ACC112 (cell line): ENCODE results near the gene DNAH1.
"Not testable (repeated sequence)": the region's sequence is repeated elsewhere in the genome, so short reads cannot be mapped to it uniquely, and the experiment has no call there.

Source experiments
- H2AFZ ChIP-seq: fragments of 200-600 bp; sonication (generic); one replicate; pipeline ENCODE4 v1.6.0; 2017; ENCODE audit warnings: antibody characterized with exemption, low read length; ENCODE audit not compliant: unreplicated experiment
- H3K27ac ChIP-seq: fragments of 200-600 bp; sonication (generic); 2 replicates; pipeline ENCODE4 v1.5.1; 2014; ENCODE audit warnings: low read depth, mild to moderate bottlenecking, antibody characterized with exemption, low read length, moderate library complexity
- H3K27me3 ChIP-seq: fragments of 200-600 bp; sonication (generic); 2 replicates; pipeline ENCODE4 v1.6.1; 2014; ENCODE audit warnings: mild to moderate bottlenecking, antibody characterized with exemption, low read length, moderate library complexity, mixed read lengths; ENCODE audit not compliant: insufficient read depth
- H3K36me3 ChIP-seq: fragments of 200-600 bp; sonication (generic); 2 replicates; pipeline ENCODE4 v1.6.1; 2016; ENCODE audit warnings: mild to moderate bottlenecking, antibody characterized with exemption, low read length, moderate library complexity, mixed read lengths; ENCODE audit not compliant: insufficient read depth
- H3K4me1 ChIP-seq: fragments of 200-600 bp; sonication (generic); one replicate; pipeline ENCODE4 v1.6.1; 2016; ENCODE audit warnings: low read length, mixed read lengths; ENCODE audit not compliant: insufficient read depth, unreplicated experiment, control insufficient read depth
- H3K4me3 ChIP-seq: fragments of 200-600 bp; sonication (generic); 2 replicates; pipeline ENCODE4 v1.5.1; 2014; ENCODE audit warnings: mild to moderate bottlenecking, low read depth, low read length
- H3K79me2 ChIP-seq: fragments of 200-600 bp; sonication (generic); one replicate; pipeline ENCODE4 v1.6.0; 2016; ENCODE audit warnings: low read length; ENCODE audit not compliant: control insufficient read depth, unreplicated experiment, insufficient read depth

Gene DNAH1

DNA sequence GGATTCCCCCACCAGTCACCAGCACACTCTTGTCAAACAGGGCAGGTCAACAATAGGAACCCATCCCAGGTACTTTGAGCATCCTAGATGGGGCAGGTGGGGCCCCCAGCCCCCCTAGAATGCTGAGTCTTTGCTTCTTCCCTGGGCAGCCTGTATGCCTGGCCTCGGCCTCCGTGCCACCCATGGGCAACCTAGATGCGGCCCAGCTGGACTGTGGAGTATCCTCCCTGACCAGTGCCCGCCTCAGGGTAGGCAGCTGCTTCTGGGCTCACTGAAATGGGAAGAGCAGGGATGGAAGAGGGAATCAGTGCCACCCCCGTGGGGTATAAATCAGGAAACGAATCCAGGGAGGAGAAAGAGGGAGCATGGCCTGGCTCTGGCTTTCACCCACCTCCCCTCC, 10.9 kb downstream of the DNAH1 start:
- H3K27ac ChIP-seq, result no peak overlapping the region
- H3K36me3 ChIP-seq, result no peaks in the 10 kb centered on the region
- H3K27me3 ChIP-seq, result no peaks in the 10 kb centered on the region
- no peak overlapping the region for H2AFZ ChIP-seq
- H3K4me3 ChIP-seq, result no peak overlapping the region
- H3K4me1 ChIP-seq, result no peaks in the 10 kb centered on the region
- no peaks in the 10 kb centered on the region for H3K79me2 ChIP-seq

DNA sequence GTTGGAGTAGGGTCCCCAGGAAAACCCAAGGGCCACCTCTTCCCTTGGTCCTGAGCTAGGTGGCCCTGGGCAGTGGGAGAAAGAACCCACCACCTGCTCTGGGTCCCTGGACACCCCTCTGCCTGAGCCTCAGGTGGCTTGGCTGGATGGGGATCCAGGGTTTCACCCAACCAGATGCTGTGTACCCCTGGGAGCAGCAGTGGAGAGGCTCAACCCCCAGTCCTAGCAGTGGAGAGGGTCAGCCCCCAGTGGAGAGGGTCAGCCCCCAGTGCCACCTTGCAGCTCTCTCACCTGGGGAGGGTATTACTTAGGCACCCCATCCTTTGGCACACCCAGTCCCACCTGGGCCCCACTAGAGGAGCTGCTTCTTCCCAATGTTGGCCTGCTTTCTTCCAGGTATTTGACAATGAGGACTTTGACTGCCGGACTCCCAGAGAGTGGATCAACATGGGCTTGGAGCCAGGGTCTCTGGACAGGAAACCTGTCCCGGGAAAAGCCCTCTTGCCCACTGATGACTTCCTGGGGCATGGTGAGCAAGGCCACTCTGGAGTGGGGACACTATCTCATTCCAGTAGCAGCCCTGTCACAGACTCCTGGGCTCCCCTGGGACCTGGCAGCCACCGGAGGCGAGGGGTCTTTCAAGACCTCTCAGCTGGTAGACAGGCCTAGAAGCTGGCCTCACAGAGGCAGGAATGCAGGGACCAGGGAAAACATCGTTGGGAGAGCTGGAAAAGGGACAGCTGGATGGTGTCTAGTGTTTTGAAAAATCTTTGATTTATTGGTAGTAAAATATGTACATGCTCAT, 11.6 kb downstream of the DNAH1 start:
- H3K27me3 ChIP-seq, result no peaks in the 10 kb centered on the region
- H3K27ac ChIP-seq, result no peak overlapping the region
- H3K36me3 ChIP-seq, result no peaks in the 10 kb centered on the region
- H3K79me2 ChIP-seq, result no peaks in the 10 kb centered on the region
- no peaks in the 10 kb centered on the region for H3K4me1 ChIP-seq
- no peak overlapping the region for H2AFZ ChIP-seq
- no peak overlapping the region for H3K4me3 ChIP-seq

DNA sequence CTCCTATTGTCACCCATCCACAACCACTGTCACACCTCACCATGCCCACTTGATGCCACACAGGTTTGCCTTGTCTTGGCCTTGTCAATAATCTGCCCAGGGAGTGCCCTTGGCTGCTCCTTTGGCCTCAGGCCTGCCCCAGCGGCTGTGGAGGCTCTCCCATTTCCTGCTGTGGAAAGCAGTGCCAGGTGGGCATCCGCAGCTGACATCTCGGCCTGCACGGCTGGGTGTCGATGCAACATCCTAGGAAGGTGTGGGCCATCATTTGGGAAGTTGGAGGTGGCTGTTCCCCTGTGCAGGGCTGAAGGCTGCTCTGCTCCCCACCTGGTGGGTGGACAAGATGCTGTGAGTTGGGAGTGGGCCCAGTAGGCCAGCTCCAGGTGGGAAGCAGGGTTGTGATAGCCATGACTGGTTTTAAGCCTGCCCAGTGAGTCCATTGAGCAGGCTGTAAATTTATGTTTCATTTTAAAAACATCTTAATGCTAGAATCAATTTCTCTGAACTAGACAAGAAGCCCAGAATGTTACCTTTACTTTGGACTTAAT, 12.5 kb downstream of the DNAH1 start:
- Histone ChIP-seq H3K36me3 (no peaks in the 10 kb centered on the region), H2AFZ (no peak overlapping the region), H3K27me3 (no peaks in the 10 kb centered on the region)

DNA sequence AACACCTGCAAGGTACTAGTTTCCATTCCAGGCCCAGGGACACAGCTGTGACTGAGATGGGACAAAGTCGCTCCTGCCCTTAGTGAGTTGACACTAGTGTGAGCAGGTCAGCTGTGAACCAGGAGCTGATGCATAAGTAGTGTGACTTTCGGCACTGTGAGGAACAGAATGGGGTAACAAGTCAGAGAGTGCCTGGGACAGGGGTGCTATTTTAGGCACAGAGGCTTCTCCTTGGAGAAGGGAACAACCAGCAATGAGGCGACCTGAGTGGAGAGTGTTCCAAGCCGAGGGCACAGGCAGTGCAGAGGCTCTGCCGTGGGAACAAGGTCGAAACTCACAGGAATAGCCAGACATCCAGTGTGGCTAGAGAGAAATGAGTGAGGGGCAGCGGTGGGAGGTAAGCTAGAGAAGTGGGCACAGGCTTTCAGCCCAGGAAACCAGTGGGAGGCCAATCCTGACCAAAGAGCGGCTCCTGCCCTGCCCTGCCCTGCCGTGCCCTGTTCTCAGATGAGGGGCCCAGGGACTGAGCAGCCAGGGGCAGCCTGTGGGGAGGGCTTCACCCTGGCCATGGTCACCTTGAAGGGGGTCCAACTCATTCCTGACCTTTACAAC, 14.2 kb downstream of the DNAH1 start:
- Histone ChIP-seq H2AFZ (no peak overlapping the region), H3K36me3 (no peaks in the 10 kb centered on the region), H3K27me3 (no peaks in the 10 kb centered on the region), H3K79me2 (no peaks in the 10 kb centered on the region), H3K4me1 (no peaks in the 10 kb centered on the region), H3K27ac (no peak overlapping the region), H3K4me3 (no peak overlapping the region)

More for the DNA sequence above, 12.5 kb downstream of the DNAH1 start:
- no peaks in the 10 kb centered on the region for H3K79me2 ChIP-seq
- no peaks in the 10 kb centered on the region for H3K4me1 ChIP-seq
- H3K27ac ChIP-seq, result no peak overlapping the region
- no peak overlapping the region for H3K4me3 ChIP-seq

DNA sequence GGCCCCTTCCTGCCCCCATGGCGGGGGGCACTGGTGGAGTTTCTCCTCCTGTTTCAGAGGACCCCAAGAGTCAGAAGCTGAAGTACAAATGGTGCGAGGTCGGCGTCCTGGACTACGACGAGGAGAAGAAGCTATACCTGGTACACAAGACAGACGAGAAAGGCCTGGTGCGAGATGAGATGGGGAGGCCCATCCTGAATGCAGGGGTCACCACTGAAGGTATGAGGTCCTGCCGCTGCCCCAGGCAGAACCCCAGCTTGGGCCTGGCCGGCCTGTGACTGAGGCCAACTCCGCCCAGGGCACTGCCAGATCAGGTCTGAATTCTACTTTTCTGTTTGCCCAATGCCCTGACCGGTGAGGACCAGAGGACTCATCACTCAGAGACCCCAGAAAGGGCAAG, 15.0 kb downstream of the DNAH1 start:
- Histone ChIP-seq H2AFZ (no peak overlapping the region), H3K4me1 (no peaks in the 10 kb centered on the region), H3K27me3 (no peaks in the 10 kb centered on the region), H3K4me3 (no peak overlapping the region), H3K79me2 (no peaks in the 10 kb centered on the region), H3K36me3 (no peaks in the 10 kb centered on the region), H3K27ac (no peak overlapping the region)

DNA sequence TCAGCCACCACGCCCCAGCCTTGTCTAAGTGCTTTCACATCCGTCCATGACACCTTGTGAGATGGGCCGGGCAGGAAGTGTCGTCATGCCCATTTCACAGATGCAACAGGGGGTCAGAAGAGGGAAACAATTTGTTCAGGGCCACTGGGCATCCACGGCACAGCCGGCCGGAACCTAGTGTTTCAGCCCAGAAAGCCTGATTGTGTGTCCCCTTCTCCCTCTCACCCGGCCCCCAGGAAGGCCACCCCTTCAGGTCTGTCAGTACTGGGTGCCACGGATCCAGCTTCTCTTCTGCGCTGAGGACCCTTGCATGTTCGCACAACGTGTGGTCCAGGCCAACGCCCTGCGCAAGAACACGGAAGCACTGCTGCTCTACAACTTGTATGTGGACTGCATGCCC, 15.8 kb downstream of the DNAH1 start:
- H3K27me3 ChIP-seq, result no peaks in the 10 kb centered on the region
- H2AFZ ChIP-seq, result no peak overlapping the region
- H3K79me2 ChIP-seq, result no peaks in the 10 kb centered on the region
- H3K4me1 ChIP-seq, result no peaks in the 10 kb centered on the region
- no peak overlapping the region for H3K27ac ChIP-seq
- no peak overlapping the region for H3K4me3 ChIP-seq
- H3K36me3 ChIP-seq, result no peaks in the 10 kb centered on the region

DNA sequence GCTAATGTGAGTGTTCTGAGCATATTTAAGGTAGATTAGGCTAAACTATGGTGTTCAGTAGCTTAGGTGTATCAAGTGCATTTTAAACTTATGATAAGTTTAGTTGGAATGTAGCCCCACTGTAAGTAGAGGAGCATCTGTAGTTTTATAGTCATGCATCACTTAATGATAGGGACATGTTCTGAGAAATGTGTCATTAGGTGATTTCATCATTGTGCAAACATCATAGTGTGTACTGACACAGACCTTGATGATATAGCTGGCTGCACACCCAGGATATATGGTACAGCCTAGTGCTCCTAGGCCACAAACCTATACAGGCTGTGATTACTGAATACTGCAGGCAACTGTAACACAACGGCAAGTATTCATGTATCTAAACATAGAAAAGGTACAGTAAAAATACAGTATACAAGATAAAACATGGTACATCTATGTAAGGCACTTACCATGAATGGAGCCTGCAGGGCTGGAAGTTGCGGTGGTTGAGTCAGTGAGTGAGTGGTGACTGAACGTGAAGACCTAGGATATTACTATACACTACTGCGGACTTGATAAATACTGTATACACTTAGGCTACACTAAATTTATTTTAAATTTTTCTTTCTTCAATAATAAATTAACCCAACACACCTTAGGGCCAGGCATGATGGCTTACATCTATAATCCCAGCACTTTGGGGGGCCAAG, 17.9 kb downstream of the DNAH1 start:
- no peak overlapping the region for H3K27ac ChIP-seq
- no peaks in the 10 kb centered on the region for H3K36me3 ChIP-seq
- peaks cover 6% of the 10 kb centered on the region for H3K4me1 ChIP-seq
- no peaks in the 10 kb centered on the region for H3K79me2 ChIP-seq
- H2AFZ ChIP-seq, result no peak overlapping the region
- no peaks in the 10 kb centered on the region for H3K27me3 ChIP-seq
- H3K4me3 ChIP-seq, result no peak overlapping the region

DNA sequence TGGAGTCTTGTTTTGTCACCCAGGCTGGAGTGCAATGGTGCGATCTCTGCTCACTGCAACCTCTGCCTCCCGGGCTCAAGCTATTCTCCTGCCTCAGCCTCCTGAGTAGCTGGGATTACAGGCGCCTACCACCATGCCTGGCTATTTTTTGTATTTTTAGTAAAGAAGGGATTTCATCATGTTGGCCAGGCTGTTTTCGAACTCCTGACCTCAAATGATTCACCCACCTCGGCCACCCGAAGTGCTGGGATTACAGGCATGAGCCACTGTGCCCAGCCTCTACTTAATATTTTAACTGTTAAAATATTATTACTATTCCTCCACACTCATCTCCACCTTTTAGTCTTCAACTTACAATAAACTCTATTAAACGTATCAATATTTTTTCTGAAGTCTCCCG, 22.0 kb downstream of the DNAH1 start:
- H3K4me1 ChIP-seq, H3K27ac ChIP-seq, H3K4me3 ChIP-seq, H3K79me2 ChIP-seq, H3K27me3 ChIP-seq, H3K36me3 ChIP-seq, H2AFZ ChIP-seq: not testable (repeated sequence)

DNA sequence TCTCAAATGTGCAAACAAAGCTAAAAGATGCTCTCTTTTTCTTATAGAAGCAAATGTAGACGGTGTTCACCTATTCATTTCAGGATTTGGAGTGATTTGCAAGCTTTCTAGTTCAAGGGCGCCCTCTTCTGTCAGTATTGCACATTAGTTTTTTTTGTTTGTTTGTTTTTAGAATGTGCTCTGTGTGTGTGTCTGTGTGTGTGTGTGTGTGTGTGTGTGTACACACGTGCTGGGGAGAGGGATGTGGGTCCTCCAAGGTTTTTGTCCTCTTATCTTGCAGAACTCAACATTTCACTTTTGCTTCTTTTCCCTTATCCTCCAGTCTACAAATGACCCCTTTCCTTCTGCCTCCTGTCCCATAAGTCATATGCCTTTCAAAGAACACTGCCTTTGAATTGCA, 23.5 kb downstream of the DNAH1 start:
- no peaks in the 10 kb centered on the region for H3K79me2 ChIP-seq
- no peaks in the 10 kb centered on the region for H3K36me3 ChIP-seq
- H2AFZ ChIP-seq, result no peak overlapping the region

DNA sequence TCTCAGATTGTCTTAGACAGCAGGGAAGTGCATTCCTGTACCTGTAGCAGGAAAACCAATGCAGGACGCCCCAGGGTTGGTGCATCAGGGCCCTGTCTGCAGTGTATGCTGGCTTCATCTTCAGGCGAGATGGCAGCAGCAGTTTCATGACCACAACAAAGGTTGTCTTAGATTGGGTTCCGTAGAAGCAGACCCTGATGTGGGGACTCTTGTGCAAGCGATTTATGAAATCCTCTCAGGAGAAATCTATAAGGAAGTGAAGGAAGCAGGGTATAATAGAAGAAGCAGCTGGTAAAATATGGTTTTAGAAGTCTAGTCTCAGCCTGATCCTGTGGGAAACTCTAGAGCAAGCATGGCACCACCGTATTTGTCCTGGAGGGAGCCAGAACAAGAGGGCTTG, 25.0 kb downstream of the DNAH1 start:
- H3K27ac ChIP-seq, result no peak overlapping the region
- H3K36me3 ChIP-seq, result no peaks in the 10 kb centered on the region
- no peaks in the 10 kb centered on the region for H3K27me3 ChIP-seq
- H3K79me2 ChIP-seq, result no peaks in the 10 kb centered on the region
- H3K4me1 ChIP-seq, result peaks cover 17% of the 10 kb centered on the region
- no peak overlapping the region for H3K4me3 ChIP-seq
- H2AFZ ChIP-seq, result no peak overlapping the region

More for the DNA sequence above, 23.5 kb downstream of the DNAH1 start:
- Histone ChIP-seq H3K27ac (no peak overlapping the region), H3K4me3 (no peak overlapping the region), H3K27me3 (no peaks in the 10 kb centered on the region), H3K4me1 (peaks cover 6% of the 10 kb centered on the region)
